Bronchial epithelial cell (primary cell): ENCODE measurements around the gene CYP2F1. TPM values are rescaled to one million over a fixed set of nuclear protein-coding genes. Genes with fewer than 3 reads are reported as not detected.

Source experiments
- DNase-seq: peaks from one replicate; pipeline ENCODE4 v3.0.0-alpha.2; 2010; ENCODE audit warnings: low read depth
- FAIRE-seq: peaks from 2 replicates; lab custom pipeline; 2011; peaks lifted over from hg19 to GRCh38; lab: Jason Lieb, UNC
- H3K27me3 ChIP-seq: 2 replicates; pipeline ENCODE4 v1.5.1; 2011; ENCODE audit warnings: low read length; ENCODE audit not compliant: control insufficient read depth, insufficient read depth
- H3K36me3 ChIP-seq: 2 replicates; pipeline ENCODE4 v1.5.1; 2011; ENCODE audit warnings: low read length; ENCODE audit not compliant: control insufficient read depth, insufficient read depth
- H3K4me3 ChIP-seq: 2 replicates; pipeline ENCODE4 v1.5.1; 2011; ENCODE audit warnings: mild to moderate bottlenecking, low read depth, low read length, control low read depth
- total RNA-seq: library from RNA; depleted of rRNA; stranded (reverse); fragments of >200 nt; gene quantifications from 2 replicates; pipeline ENCODE4 v1.2.1, GENCODE V29; 2014
- TF ChIP-seq, protein P1 (sequence below): IDR thresholded peaks from 2 replicates; pipeline ENCODE4 v1.5.1; 2011; ENCODE audit warnings: mild to moderate bottlenecking, moderate library complexity, low read length, control low read depth, inconsistent platforms; ENCODE audit not compliant: insufficient read depth, severe bottlenecking

CYP2F1 gene
- total RNA-seq, 1 donor from 2014 or later: not detected

DNA sequence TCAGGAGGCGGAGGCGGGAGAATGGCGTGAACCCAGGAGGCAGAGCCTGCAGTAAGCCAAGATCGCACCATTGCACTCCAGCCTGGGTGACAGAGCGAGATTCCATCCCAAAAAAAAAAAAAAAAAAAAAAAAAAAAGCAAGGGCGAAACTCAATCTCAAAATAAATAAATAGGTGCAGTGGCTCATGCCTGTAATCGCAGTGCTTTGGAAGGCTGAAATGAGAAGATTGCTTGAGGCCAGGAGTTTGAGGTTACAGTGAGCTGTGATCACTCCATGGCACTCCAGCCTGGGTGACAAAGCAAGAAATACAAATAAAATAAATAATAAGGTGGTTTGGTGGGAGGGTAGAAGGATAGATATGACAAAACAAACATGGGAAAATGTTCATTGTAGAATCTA, 39.8 kb downstream of the CYP2F1 start:
- Histone ChIP-seq H3K36me3 (no peaks in the 10 kb centered on the region), H3K27me3 (no peaks in the 10 kb centered on the region), H3K4me3 (no peak overlapping the region)
- DNase-seq (no peak), FAIRE-seq (no peak)
- TF ChIP-seq, protein P1, sequence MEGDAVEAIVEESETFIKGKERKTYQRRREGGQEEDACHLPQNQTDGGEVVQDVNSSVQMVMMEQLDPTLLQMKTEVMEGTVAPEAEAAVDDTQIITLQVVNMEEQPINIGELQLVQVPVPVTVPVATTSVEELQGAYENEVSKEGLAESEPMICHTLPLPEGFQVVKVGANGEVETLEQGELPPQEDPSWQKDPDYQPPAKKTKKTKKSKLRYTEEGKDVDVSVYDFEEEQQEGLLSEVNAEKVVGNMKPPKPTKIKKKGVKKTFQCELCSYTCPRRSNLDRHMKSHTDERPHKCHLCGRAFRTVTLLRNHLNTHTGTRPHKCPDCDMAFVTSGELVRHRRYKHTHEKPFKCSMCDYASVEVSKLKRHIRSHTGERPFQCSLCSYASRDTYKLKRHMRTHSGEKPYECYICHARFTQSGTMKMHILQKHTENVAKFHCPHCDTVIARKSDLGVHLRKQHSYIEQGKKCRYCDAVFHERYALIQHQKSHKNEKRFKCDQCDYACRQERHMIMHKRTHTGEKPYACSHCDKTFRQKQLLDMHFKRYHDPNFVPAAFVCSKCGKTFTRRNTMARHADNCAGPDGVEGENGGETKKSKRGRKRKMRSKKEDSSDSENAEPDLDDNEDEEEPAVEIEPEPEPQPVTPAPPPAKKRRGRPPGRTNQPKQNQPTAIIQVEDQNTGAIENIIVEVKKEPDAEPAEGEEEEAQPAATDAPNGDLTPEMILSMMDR: no peak

DNA sequence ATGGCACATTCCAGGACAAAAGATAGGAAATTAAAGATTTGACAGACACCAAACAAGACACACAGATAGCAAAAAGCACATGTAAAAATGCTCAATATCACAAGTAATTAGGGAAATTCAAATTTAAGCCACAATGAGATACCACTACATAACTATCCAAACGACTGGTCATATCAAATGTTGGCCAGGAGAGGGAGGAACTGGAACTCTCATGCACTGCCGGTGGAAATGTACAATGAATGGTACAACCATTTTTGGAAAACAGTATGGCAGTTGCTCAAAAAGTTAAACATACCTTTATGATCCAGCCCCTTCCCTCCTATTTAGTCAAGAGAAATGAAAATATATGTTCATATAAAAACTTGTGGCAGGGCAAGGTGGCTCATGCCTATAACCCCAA, 42.0 kb downstream of the CYP2F1 start:
- H3K4me3 ChIP-seq: no peak overlapping the region
- H3K36me3 ChIP-seq: no peaks in the 10 kb centered on the region
- FAIRE-seq (no peak), DNase-seq (no peak)
- H3K27me3 ChIP-seq: no peaks in the 10 kb centered on the region
- TF ChIP-seq, protein P1: peak; percentile 24

DNA sequence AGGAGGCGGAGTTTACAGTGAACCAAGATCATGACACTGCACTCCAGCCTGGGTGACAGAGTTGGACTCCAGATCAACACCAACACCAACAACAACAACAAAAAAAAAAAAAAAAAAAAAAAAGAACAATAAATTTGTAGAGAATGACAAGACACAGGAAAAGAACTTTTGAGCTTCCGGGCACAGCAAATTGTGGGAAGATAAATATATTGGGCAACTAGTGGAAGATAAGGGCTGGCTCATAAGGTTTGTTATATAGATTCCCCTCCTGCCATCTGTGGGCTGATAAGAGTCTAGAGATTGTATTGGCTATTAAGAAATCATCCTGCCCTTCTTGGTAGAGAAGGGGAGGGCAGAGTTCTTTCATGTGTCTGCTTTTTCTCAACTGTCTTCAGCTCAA, 45.6 kb downstream of the CYP2F1 start:
- Histone ChIP-seq H3K27me3 (no peaks in the 10 kb centered on the region), H3K36me3 (no peaks in the 10 kb centered on the region), H3K4me3 (no peak overlapping the region)
- DNase-seq (no peak), FAIRE-seq (no peak)
- TF ChIP-seq, protein P1: no peak

- Histone ChIP-seq H3K27me3 (no peaks in the 10 kb centered on the region), H3K36me3 (no peaks in the 10 kb centered on the region), H3K4me3 (no peak overlapping the region)
- FAIRE-seq (no peak), DNase-seq (no peak)
- TF ChIP-seq, protein P1: no peak
Measured at GRCh38 chr19:41161903-41162302, 47.7 kb downstream of the CYP2F1 start.

DNA sequence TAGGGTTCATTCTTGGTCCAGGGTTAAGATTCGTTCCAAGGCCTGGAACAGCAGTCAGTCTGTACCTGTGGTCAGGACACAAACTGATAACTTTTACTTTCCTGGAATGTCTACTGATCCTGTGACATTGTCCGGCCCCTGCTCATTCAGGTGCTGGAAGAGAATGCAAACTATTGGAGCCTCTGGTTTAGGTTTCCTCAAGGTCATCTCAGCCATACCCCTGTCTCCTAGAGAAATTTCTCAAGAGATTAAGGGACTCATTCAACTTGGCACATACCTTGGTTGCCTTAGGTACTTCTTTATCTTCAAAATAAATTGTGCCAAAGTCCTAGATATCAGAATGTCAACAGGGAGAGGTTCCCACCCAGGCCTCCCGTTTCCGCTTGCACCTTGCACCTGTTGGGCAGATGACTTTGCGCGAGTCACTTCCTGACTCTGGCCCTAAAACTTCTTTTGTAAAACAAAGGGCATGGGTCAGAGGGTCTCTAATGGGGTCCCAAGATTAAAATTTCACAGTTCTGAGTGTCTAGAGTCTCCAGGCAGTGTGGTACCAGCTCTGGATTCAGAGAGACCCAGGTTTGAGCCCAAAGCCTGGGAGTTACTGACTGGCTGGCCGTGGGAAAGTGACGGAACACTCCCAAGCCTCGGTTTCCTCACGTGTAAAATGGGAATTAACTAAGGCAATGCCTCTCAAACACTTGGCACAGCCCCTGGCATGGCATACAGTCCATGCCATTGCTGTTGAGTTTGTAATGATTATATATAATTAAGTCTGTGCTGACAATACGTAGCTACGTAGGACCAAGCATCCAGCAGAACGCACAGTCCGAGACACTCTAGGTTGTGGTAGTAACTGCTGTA, 52.9 kb downstream of the CYP2F1 start:
- Histone ChIP-seq H3K36me3 (no peaks in the 10 kb centered on the region), H3K27me3 (no peaks in the 10 kb centered on the region), H3K4me3 (no peak overlapping the region)
- FAIRE-seq: no peak
- TF ChIP-seq, protein P1: no peak
- no peak for DNase-seq
